GM12891 (cell line): ENCODE data around the gene YES1. TPM values are rescaled to one million over a fixed set of nuclear protein-coding genes. Genes with fewer than 3 reads are reported as not detected.

Source experiments
- DNase-seq: peaks from one replicate; pipeline ENCODE4 v3.0.0; 2011; ENCODE audit warnings: low spot score; ENCODE audit not compliant: insufficient read length
- FAIRE-seq: peaks from 2 replicates; lab custom pipeline; 2011; peaks lifted over from hg19 to GRCh38; lab: Jason Lieb, UNC
- PAX5 ChIP-seq: IDR thresholded peaks from 2 replicates; pipeline ENCODE4 v1.6.1; 2011; ENCODE audit warnings: low read length, moderate library complexity, mild to moderate bottlenecking; ENCODE audit not compliant: insufficient read depth, severe bottlenecking
- POLR2A ChIP-seq: IDR thresholded peaks from 2 replicates; pipeline ENCODE4 v1.6.1; 2011; ENCODE audit warnings: low read depth, low read length, control low read depth
- POLR2AphosphoS5 ChIP-seq: IDR thresholded peaks from 2 replicates; pipeline ENCODE4 v1.6.1; 2011; ENCODE audit warnings: low read depth, low read length, control low read depth
- POU2F2 ChIP-seq: IDR thresholded peaks from 2 replicates; pipeline ENCODE4 v1.6.1; 2011; ENCODE audit warnings: low read depth, mild to moderate bottlenecking, control low read depth, low read length, moderate library complexity
- SPI1 ChIP-seq: IDR thresholded peaks from 2 replicates; pipeline ENCODE4 v1.6.1; 2011; ENCODE audit warnings: low read depth, low read length, control low read depth
- TAF1 ChIP-seq: IDR thresholded peaks from 2 replicates; pipeline ENCODE4 v1.6.1; 2011; ENCODE audit warnings: low read depth, low read length, control low read depth
- polyA plus RNA-seq: library from polyadenylated mRNA; unstranded; fragments of >200 nt; gene quantifications from one replicate; pipeline ENCODE4 v1.2.1, GENCODE V29; 2012; ENCODE audit warnings: low read depth, missing spikeins, inconsistent platforms; ENCODE audit not compliant: missing spikeins

Gene YES1
- 2.5 TPM for polyA plus RNA-seq

DNA sequence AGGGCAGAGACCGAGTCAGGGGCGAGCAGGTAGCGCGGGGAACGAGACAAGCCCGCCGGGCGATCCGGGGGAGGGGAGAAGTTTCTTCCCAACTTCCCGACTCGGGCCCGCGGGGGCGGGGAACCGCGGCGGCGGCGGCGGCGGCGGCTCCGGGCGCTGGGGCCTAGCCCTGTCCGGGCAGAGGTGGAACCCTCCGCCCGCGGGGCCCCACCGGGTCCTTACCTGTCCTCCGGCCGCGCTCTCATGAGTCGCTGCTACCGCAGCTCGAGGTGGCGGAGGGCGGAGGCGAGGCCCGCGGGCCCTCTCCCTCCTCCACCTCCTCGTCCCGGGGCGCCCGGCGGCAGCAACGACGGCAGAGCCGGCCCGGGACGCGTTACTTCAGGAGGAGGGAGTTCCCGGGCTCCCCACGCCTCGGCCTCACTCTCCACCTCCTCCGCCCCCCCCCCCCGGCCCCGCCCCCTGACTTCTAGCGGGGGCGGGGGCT is at the start of gene YES1:
YES1 (minus strand) TSS at position 351 of the 484 bp plus-strand sequence. CDS start 55,415 bp downstream, outside the sequence.
- FAIRE-seq = no peak
- DNase-seq = no peak
- no peak for TF ChIP-seq PAX5
- TF ChIP-seq SPI1 = no peak
- no peak for TF ChIP-seq POLR2A
- TF ChIP-seq POU2F2 = no peak
- no peak for TF ChIP-seq TAF1
- no peak for TF ChIP-seq POLR2AphosphoS5

DNA sequence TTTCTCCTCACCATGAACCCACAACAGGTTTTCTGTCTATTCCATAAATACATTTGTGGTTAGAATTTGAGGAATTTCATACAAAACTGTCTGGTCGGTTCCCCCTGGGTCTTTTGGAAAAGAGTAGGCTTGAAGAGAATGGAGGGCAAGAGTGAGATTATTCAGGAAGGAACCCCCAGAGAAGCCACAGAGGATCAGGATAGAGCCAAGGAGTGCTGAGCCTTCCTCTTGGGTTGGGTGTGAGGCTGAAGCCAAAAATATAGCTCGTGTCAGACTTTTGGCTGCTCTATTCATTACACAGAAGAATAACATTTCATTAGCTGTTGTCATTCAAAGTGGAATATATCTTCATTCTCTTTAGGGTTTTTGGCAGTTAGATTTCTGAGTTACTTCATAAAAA is 45.9 kb upstream of the YES1 start:
- DNase-seq (no peak), FAIRE-seq (no peak)
- TF ChIP-seq POLR2A (no peak), SPI1 (no peak), POLR2AphosphoS5 (no peak), TAF1 (no peak), POU2F2 (no peak), PAX5 (no peak)

- TF ChIP-seq SPI1 = no peak
- FAIRE-seq (no peak), DNase-seq (no peak)
These were observed 41.4 kb upstream of the YES1 start for GRCh38 chr18:853471-853870.

GRCh38 chr18:850960-851359 is 38.9 kb upstream of the YES1 start:
- no peak for TF ChIP-seq POLR2A
- TF ChIP-seq PAX5 = no peak
- TF ChIP-seq POLR2AphosphoS5 = no peak
- no peak for TF ChIP-seq POU2F2
- no peak for TF ChIP-seq TAF1
- TF ChIP-seq SPI1 = no peak
- no peak for FAIRE-seq
- DNase-seq = no peak

- TF ChIP-seq POU2F2 (no peak), SPI1 (no peak), POLR2AphosphoS5 (no peak), TAF1 (no peak), PAX5 (no peak), POLR2A (no peak)
- FAIRE-seq (no peak), DNase-seq (no peak)
These were observed 37.0 kb upstream of the YES1 start for GRCh38 chr18:849021-849420.

DNA sequence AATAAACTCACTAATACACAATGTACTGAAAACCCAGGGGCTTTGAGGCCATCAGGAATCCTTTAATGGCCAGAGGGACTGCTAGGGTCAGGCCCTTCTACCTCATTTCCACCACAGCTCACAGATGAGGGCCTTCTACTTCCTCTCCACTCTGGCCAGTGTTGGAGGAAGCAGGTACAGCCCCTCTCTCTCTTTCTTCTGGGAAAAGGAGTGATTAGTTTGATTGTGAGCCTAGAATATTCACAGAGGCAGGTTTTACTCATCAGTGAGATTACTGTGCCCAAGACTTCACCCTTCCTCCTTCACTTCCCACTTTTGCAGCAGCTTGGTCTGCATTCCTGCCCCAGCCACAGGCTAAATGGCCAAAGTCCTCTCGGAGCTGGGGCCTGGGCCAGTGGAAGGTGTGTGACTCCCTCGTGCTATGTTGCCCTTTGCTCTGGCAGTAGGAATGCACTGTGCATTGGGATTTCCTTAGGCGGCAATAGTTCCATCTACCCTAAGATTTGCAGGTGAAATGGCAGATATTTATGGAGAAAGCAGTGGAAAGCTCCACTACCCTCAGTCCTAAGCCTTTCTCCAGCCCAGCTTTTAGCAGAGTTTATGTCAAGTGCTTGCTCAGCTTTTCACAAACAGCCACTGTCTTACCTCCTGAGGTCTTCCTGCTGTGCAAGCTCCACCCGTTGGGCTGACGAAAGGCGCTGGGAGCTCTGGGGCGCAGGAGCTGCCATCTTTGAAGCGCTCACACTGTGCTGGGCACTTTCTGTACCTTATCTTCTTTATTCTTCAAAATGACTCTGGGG is 36.2 kb upstream of the YES1 start:
- FAIRE-seq = no peak
- no peak for TF ChIP-seq TAF1
- no peak for TF ChIP-seq POLR2A
- no peak for DNase-seq

- TF ChIP-seq POU2F2 (no peak), POLR2A (no peak), SPI1 (no peak), PAX5 (no peak), POLR2AphosphoS5 (no peak), TAF1 (no peak)
- DNase-seq (no peak), FAIRE-seq (no peak)
These were observed 33.2 kb upstream of the YES1 start for GRCh38 chr18:845152-845819.

DNA sequence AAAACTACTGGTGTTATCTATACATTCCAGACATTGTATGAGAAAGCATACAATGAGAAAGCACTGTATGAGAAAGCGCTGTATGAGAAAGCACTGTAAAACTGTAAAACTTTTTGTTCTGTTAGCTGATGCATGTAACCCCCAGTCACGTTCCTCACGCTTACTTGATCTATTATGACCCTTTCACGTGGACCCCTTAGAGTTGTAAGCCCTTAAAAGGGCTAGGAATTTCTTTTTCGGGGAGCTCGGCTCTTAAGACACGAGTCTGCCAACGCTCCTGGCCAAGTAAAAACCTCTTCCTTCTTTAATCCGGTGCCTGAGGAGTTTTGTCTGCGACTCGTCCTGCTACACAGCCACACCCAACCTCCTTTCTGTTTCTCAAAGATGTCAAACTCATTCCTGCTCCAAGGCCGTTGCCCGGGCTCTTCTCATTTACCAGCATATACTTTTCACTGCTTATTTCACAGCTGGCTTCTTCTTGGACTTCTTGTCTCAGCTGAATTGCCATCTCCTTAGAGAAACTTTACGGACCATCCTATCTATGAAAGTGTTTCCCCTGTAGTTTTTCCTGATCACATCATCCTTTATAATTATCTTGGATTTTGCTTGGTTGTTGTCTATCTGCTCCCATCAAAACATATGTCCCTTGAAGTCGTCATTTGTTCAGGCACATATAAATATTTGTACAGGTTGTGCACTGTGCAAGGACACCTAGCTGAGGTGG is 29.8 kb upstream of the YES1 start:
- TF ChIP-seq TAF1 = no peak
- DNase-seq (no peak), FAIRE-seq (no peak)

DNA sequence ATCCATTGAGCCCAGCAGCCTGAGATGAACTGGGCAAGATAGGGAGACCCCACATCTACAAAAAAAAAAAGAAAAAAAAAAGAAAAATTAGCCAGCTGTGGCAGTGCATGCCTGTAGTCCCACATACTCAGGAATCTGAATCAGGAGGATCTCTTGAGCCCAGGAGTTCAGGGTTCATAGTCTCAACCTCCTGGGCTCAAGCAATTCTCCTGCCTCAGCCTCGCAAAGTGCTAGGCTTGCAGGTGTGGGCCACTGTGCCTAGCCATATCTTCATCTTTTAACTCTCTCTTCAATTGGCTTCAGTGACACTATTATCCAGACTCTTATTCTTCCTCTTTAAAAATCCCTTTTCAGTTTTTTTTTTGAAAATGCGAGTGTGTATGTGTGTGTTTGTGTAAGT is 28.5 kb upstream of the YES1 start:
- no peak for FAIRE-seq
- DNase-seq = no peak
- no peak for TF ChIP-seq PAX5

- FAIRE-seq (no peak), DNase-seq (no peak)
These were observed 28.0 kb upstream of the YES1 start for GRCh38 chr18:840023-840408.

More at GRCh38 chr18:840023-840408, 28.0 kb upstream of the YES1 start:
- TF ChIP-seq SPI1 = no peak
- TF ChIP-seq POU2F2 = no peak
- no peak for TF ChIP-seq TAF1
- no peak for TF ChIP-seq POLR2A
- no peak for TF ChIP-seq PAX5
- TF ChIP-seq POLR2AphosphoS5 = no peak
